Ectodermal cell (in vitro differentiated cells): ENCODE results near the gene TPM3.

Source experiments
- H3K27ac ChIP-seq: 2 replicates; pipeline ENCODE4 v1.7.0; 2013; ENCODE audit warnings: mild to moderate bottlenecking, low read depth, low read length; ENCODE audit not compliant: insufficient read depth, poor library complexity, severe bottlenecking
- H3K27me3 ChIP-seq: 2 replicates; pipeline ENCODE4 v1.7.0; 2013; ENCODE audit warnings: mild to moderate bottlenecking, low read length; ENCODE audit not compliant: insufficient read depth, control insufficient read depth, poor library complexity, severe bottlenecking
- H3K36me3 ChIP-seq: one replicate; pipeline ENCODE4 v1.7.0; 2013; ENCODE audit warnings: low read length; ENCODE audit not compliant: control insufficient read depth, insufficient read depth
- H3K4me1 ChIP-seq: one replicate; pipeline ENCODE4 v1.7.0; 2013; ENCODE audit warnings: low read length; ENCODE audit not compliant: control insufficient read depth, insufficient read depth
- H3K4me3 ChIP-seq: 2 replicates; pipeline ENCODE4 v1.7.0; 2013; ENCODE audit warnings: low read depth, low read length, control low read depth; ENCODE audit not compliant: insufficient read depth
- H3K9me3 ChIP-seq: 2 replicates; pipeline ENCODE4 v1.7.0; 2013; ENCODE audit warnings: mild to moderate bottlenecking, low read length, moderate library complexity; ENCODE audit not compliant: control insufficient read depth
- whole genome bisulfite sequencing, 2 experiments: methylation state at CpG; one replicate each; pipeline ENCODE4 v1.1.7; 2013; ENCODE audit warnings: missing lambda C conversion rate in 2 of 2; 5-methylcytosine and 5-hydroxymethylcytosine counted together

The TPM3 gene

DNA sequence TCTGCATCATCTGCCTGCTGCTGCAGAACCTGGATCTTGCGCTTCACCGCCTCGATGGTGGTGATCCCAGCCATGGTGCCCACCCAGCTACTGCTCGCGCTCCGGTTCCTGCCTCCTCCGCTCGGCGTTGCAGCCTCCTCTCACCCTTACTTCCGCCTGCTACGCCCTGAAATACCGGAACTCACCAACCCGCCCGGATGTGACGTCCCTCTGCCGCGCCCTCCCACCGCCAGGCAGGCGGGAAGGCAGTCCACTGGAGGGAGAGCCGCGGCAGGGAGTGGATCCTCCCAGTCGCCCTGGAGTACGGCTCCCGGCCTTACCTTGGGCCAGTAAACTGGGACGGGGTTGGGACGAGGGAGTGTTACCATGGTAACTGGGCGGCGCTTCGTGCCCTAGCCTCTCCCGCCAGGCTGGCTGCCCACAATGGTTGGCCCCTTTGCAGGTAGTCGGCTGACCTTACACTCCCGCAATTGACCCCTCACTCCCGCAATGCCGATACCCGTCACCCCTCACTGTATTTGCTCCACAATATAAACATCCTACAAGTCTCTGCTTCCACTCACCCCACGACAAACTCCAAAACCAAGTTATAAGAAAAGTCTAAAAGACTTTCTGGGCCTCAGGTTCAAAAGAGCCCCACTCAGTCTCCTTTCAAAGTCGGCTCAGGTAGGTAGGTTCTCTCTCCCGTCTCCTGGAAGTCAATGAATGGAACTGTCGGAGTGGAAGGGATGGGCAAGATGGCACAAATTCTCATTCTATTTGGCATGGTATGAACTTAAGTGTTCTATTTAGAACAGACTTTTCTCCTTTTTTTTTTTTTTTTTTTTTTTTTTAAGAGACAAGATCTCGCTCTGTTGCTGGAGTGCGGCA is 8.6 kb downstream of the TPM3 start:
- H3K27ac ChIP-seq = peak overlapping the region; percentile 59
- WGBS, 2 experiments = 6% methylated on average over 41 of the region's 41 CpGs
- peak overlapping the region; percentile 83 for H3K4me3 ChIP-seq
- peaks cover 18% of the 10 kb centered on the region for H3K4me1 ChIP-seq
- H3K36me3 ChIP-seq = no peaks in the 10 kb centered on the region
- H3K27me3 ChIP-seq = no peaks in the 10 kb centered on the region
- no peaks in the 10 kb centered on the region for H3K9me3 ChIP-seq

- WGBS, 2 experiments = 0% methylated on average over 35 of the region's 35 CpGs
- H3K4me1 ChIP-seq = peaks cover 26% of the 10 kb centered on the region
- H3K27ac ChIP-seq = peak overlapping the region; percentile 59
- no peaks in the 10 kb centered on the region for H3K27me3 ChIP-seq
- peak overlapping the region; percentile 83 for H3K4me3 ChIP-seq
- H3K9me3 ChIP-seq = no peaks in the 10 kb centered on the region
- no peaks in the 10 kb centered on the region for H3K36me3 ChIP-seq
These were observed 9.4 kb downstream of the TPM3 start for GRCh38 chr1:154182344-154183045.

GRCh38 chr1:154181944-154182343 is 10.0 kb downstream of the TPM3 start:
- no peaks in the 10 kb centered on the region for H3K27me3 ChIP-seq
- no peaks in the 10 kb centered on the region for H3K36me3 ChIP-seq
- WGBS, 2 experiments = 4 to 8% methylated on average over 6 of the region's 6 CpGs
- peak overlapping the region; percentile 59 for H3K27ac ChIP-seq
- H3K4me1 ChIP-seq = peaks cover 27% of the 10 kb centered on the region
- H3K4me3 ChIP-seq = peak overlapping the region; percentile 83
- no peaks in the 10 kb centered on the region for H3K9me3 ChIP-seq

DNA sequence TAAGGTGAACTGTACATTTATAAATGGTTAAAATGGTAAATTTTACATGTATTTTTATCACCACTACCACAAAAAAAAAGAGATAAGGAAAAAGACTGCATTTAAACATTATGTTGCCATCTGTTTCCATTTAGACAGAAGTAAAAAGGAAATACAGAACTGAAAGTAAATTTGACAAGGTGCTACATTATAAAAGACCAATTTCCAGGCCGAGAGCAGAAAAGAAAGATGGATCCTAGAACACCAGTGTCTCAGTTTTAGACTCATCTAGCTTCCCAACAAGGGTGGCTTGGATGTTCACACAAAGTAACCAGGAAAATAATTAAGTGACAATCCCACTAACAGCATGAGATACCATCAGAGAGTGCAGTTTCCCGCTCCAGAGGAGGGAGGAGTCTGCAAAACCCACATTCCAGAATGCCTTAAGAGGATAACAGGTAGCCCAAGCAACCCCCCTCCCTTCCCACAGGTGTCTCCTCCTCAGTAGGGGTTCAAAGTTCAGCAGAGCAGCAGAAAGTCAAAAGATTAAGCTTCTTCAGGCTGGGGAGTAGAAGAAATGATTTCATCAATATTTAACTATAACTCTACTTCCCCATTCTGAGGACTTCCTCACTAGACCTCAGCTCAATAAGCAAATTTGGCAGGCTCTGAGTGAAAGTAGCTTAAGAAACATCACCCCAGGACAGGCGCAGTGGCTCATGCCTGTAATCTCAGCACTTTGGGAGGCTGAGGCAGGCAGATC is 11.8 kb downstream of the TPM3 start:
- Histone ChIP-seq H3K36me3 (no peaks in the 10 kb centered on the region), H3K27ac (no peak overlapping the region), H3K27me3 (no peaks in the 10 kb centered on the region), H3K4me1 (peaks cover 27% of the 10 kb centered on the region), H3K4me3 (peak overlapping the region; percentile 2), H3K9me3 (no peaks in the 10 kb centered on the region)
- 74 to 81% methylated on average over 3 of the region's 3 CpGs for WGBS, 2 experiments

GRCh38 chr1:154178911-154179811 is 12.7 kb downstream of the TPM3 start:
- WGBS, 2 experiments = 85 to 89% methylated on average over 9 to 10 of the region's 10 CpGs
- no peak overlapping the region for H3K4me3 ChIP-seq

GRCh38 chr1:154178013-154178412 is 13.9 kb downstream of the TPM3 start:
- Histone ChIP-seq H3K27ac (peak overlapping the region; percentile 28), H3K27me3 (no peaks in the 10 kb centered on the region), H3K36me3 (peaks cover 8% of the 10 kb centered on the region), H3K9me3 (no peaks in the 10 kb centered on the region), H3K4me1 (peaks cover 27% of the 10 kb centered on the region), H3K4me3 (no peak overlapping the region)
- whole genome bisulfite sequencing, 2 experiments = 75 to 92% methylated on average over 2 of the region's 2 CpGs

More at GRCh38 chr1:154178911-154179811, 12.7 kb downstream of the TPM3 start:
- H3K36me3 ChIP-seq = peaks cover 7% of the 10 kb centered on the region
- no peaks in the 10 kb centered on the region for H3K27me3 ChIP-seq
- no peaks in the 10 kb centered on the region for H3K9me3 ChIP-seq
- no peak overlapping the region for H3K27ac ChIP-seq
- H3K4me1 ChIP-seq = peaks cover 27% of the 10 kb centered on the region

GRCh38 chr1:154176337-154176736 is 15.6 kb downstream of the TPM3 start:
- Histone ChIP-seq H3K27me3 (no peaks in the 10 kb centered on the region), H3K9me3 (no peaks in the 10 kb centered on the region), H3K4me3 (no peak overlapping the region), H3K36me3 (peaks cover 24% of the 10 kb centered on the region), H3K4me1 (peaks cover 22% of the 10 kb centered on the region), H3K27ac (no peak overlapping the region)
- WGBS, 2 experiments = 94 to 98% methylated on average over 2 of the region's 2 CpGs

GRCh38 chr1:154174654-154175053 is 17.2 kb downstream of the TPM3 start:
- 91 to 96% methylated on average over 4 of the region's 4 CpGs for WGBS, 2 experiments
- Histone ChIP-seq H3K4me1 (peaks cover 15% of the 10 kb centered on the region), H3K27me3 (no peaks in the 10 kb centered on the region), H3K27ac (no peak overlapping the region), H3K36me3 (peaks cover 39% of the 10 kb centered on the region), H3K9me3 (no peaks in the 10 kb centered on the region), H3K4me3 (no peak overlapping the region)

DNA sequence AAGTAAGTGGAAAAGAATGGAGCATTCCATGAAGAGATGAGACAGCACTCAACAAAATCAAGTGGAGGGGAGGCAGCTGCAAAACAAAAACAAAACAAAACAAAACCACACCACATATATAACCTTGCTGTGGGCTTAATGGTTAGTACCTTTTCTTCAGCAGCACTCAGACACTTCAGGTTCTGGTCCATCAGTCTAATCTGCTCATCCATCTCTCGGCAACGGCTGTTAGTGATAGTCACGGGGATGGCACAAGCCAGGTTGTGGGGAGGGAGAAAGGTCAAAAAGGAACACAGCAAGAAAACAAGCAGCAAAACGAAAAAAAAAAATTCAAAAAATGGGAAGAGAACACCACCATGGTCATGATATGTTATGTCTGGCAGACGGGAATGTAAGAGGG is 20.0 kb downstream of the TPM3 start:
- no peak overlapping the region for H3K27ac ChIP-seq
- peaks cover 66% of the 10 kb centered on the region for H3K36me3 ChIP-seq
- no peaks in the 10 kb centered on the region for H3K27me3 ChIP-seq
- WGBS, 2 experiments = 93 to 96% methylated on average over 5 of the region's 5 CpGs
- no peaks in the 10 kb centered on the region for H3K9me3 ChIP-seq
- no peak overlapping the region for H3K4me3 ChIP-seq
- no peaks in the 10 kb centered on the region for H3K4me1 ChIP-seq
